ENCODE data around the gene YIF1A.
"Not testable (repeated sequence)": the region's sequence is repeated elsewhere in the genome, so short reads cannot be mapped to it uniquely, and the experiment has no call there.

The YIF1A gene

DNA sequence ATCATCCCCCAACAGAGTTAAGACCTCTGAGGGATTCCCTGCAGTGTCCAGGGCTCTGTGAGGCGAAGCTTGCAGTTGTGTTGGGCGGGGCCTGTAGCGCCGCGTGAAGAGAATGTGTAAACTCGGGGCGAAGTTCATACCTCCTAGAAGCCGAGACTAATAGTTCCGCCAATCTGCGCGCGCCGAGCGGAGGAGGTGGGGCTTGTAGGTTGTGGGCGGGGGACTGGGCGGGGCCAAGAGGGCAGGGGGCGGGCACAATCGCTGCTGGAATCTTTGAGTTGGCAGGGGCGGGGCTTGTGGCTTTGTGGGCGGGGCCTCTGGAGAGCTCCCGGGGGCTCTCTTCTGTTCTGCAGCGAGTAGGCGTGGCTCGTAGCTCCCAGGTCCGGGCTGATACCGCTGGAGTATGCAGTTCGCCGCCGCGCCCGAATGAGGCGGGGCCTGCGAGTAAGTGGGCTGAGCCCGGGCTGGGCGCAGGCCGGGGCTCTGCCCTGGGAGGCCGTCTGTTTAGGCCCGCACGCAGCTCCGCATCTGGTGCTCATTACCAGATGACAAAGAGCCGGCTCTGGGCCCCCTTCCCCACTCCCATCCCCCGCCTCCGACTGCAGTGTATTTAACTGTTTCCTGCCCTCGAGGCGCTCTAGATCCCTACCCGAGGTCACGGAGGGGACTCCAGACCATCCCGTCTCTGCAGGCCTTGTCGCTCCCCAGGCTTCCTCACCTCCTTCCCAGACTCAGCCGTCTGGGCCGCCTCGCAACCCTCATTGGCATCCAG, 23.8 kb upstream of the YIF1A start:
- TF ChIP-seq, protein P1, sequence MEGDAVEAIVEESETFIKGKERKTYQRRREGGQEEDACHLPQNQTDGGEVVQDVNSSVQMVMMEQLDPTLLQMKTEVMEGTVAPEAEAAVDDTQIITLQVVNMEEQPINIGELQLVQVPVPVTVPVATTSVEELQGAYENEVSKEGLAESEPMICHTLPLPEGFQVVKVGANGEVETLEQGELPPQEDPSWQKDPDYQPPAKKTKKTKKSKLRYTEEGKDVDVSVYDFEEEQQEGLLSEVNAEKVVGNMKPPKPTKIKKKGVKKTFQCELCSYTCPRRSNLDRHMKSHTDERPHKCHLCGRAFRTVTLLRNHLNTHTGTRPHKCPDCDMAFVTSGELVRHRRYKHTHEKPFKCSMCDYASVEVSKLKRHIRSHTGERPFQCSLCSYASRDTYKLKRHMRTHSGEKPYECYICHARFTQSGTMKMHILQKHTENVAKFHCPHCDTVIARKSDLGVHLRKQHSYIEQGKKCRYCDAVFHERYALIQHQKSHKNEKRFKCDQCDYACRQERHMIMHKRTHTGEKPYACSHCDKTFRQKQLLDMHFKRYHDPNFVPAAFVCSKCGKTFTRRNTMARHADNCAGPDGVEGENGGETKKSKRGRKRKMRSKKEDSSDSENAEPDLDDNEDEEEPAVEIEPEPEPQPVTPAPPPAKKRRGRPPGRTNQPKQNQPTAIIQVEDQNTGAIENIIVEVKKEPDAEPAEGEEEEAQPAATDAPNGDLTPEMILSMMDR (IDR thresholded peaks at IDR 0.05; ENCODE audit: unreplicated experiment in 3 of 3), result no peak

DNA sequence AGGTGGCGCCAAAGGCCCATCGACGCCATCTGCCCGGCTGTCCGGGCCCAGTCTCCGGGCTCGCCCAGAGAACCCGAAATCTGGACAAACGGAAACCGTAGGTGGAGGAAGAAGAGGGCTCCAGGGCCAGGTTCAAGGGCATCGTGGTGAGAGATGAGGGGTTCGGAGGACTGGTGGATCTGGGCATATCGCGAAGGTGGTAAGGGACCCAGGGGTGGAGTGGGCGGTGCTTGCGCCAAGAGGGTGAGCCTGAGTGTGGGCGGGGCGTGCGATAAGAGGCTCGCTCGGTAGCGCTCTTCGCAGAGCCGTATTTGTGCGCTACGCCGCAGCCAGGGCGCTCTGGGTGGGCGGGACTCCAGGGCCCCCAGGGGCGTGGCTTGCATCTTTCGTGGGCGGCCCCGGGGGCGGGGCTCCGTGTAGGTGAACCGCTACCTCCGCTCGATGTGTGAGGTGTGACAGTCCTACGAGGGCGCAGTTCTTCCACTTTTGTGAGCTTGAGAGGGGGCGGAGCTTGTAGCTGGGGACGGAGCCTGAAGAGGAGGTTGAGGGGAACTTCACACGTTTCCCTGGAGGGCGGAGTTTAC, 23.1 kb upstream of the YIF1A start:
- peaks cover 15% of the 10 kb centered on the region for H3K4me1 Mint-ChIP-seq
- peaks cover 4% of the 10 kb centered on the region for H3K36me3 Mint-ChIP-seq (ENCODE audit: low read depth)
- peaks cover 16% of the 10 kb centered on the region for H3K27me3 Mint-ChIP-seq (ENCODE audit: low read depth)
- H3K27ac Mint-ChIP-seq, result peak overlapping the region; percentile 94 to 98 (median 95)
- no peaks in the 10 kb centered on the region for H3K9me3 Mint-ChIP-seq
- TF ChIP-seq, protein P1 (IDR thresholded peaks at IDR 0.05; ENCODE audit: unreplicated experiment in 3 of 3), result peak in 2 of 3 experiments; percentile 48 to 95
- peak overlapping the region; percentile 89 to 91 (median 91) for H3K4me3 Mint-ChIP-seq

More for the DNA sequence above, 23.8 kb upstream of the YIF1A start:
- Mint-ChIP-seq H3K4me3 (peak overlapping the region; percentile 89 to 91 (median 91)), H3K4me1 (peaks cover 22% of the 10 kb centered on the region), H3K27ac (peak overlapping the region; percentile 94 to 98 (median 95)), H3K27me3 (ENCODE audit: low read depth) (peaks cover 20% of the 10 kb centered on the region), H3K9me3 (no peaks in the 10 kb centered on the region), H3K36me3 (ENCODE audit: low read depth) (peaks cover 4% of the 10 kb centered on the region)

DNA sequence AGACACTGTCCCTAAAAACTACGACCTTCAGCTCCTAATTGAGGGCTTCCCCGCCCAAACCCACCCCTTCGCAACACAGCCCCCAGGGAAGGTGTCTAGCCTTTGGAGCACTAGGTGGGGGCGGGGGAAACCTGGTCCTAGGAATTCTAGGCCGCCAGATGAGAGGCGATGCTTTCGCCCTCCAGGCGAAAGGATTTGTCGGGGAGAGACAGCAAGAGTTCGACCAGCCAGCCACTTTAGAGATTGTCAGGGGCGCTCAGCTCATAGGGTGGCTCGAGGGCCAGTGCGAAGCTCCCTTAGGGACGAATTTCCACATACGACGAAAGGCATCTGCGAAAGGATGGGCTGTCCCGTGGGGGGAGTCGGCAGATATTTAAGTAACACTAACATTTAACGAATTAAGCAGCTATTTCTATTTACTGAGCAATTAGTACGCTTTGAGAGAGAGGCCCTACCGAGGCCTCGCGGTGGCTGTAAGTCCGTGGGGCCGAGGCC, 22.6 kb upstream of the YIF1A start:
- Mint-ChIP-seq H3K4me3 (peak overlapping the region; percentile 89 to 91 (median 91)), H3K27ac (peak overlapping the region; percentile 94 to 98 (median 95)), H3K4me1 (peaks cover 15% of the 10 kb centered on the region), H3K9me3 (no peaks in the 10 kb centered on the region), H3K36me3 (ENCODE audit: low read depth) (peaks cover 4% of the 10 kb centered on the region), H3K27me3 (ENCODE audit: low read depth) (peaks cover 16% of the 10 kb centered on the region)
- TF ChIP-seq, protein P1 (IDR thresholded peaks at IDR 0.05; ENCODE audit: unreplicated experiment in 3 of 3), result peak in 2 of 3 experiments; percentile 91 to 98

DNA sequence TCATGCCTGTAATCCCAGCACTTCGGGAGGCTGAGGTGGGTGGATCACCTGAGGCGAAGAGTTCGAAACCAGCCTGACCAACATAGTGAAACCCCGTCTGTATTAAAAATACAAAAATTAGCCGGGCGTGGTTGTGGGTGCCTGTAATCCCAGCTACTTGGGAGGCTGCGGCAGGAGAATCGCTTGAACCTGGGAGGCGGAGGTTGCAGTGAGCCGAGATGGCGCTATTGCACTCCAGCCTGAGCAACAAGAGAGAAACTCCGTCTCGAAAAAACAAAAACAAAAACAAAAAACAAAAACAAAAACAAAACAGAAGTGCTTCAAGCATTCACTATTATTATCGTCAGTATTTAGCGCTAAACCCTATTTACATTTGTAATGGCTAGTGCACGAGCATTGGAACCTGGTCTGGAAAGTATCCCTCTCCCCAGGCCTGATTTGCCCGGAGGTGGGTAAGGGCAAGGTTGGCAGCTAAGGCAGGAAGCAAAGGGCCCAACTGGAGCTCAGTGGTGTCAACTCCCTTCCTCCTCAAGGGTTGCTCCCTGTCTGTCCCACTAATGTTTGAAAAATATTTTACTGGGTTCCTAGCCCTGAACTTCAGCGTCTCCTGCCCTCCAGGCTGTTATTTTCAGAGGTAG, 22.0 kb upstream of the YIF1A start:
- peak overlapping the region in 1 of 3 experiments; percentile 91 for H3K4me3 Mint-ChIP-seq
- peaks cover 14% of the 10 kb centered on the region for H3K4me1 Mint-ChIP-seq
- not testable (repeated sequence) for H3K36me3 Mint-ChIP-seq (ENCODE audit: low read depth); H3K27ac Mint-ChIP-seq; H3K9me3 Mint-ChIP-seq
- peaks cover 16% of the 10 kb centered on the region for H3K27me3 Mint-ChIP-seq (ENCODE audit: low read depth)

DNA sequence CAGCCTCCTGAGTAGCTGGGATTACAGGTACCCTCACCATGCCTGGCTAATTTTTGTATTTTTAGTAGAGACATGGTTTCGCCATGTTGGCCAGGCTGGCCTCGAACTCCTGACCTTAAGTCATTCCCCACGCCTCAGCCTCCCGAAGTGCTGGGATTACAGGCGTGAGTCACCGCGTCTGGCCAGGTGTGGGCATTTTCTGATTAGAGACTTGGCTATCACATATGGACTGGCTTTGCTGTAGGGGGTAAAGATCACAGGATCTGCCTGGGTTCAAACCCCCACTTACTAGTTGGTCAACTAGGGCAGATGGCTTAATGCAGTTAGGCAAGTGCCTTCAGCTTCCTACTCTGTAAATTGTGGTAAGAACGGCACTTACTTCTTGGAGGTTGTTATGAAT, 21.4 kb upstream of the YIF1A start:
- H3K27ac Mint-ChIP-seq, result no peak overlapping the region
- peak overlapping the region in 1 of 3 experiments; percentile 91 for H3K4me3 Mint-ChIP-seq
- H3K36me3 Mint-ChIP-seq (ENCODE audit: low read depth), result peaks cover 2% of the 10 kb centered on the region
- H3K9me3 Mint-ChIP-seq, result no peaks in the 10 kb centered on the region
- TF ChIP-seq, protein P1 (IDR thresholded peaks at IDR 0.05; ENCODE audit: unreplicated experiment in 3 of 3), result no peak
- peaks cover 8% of the 10 kb centered on the region for H3K4me1 Mint-ChIP-seq
- H3K27me3 Mint-ChIP-seq (ENCODE audit: low read depth), result peaks cover 16% of the 10 kb centered on the region

DNA sequence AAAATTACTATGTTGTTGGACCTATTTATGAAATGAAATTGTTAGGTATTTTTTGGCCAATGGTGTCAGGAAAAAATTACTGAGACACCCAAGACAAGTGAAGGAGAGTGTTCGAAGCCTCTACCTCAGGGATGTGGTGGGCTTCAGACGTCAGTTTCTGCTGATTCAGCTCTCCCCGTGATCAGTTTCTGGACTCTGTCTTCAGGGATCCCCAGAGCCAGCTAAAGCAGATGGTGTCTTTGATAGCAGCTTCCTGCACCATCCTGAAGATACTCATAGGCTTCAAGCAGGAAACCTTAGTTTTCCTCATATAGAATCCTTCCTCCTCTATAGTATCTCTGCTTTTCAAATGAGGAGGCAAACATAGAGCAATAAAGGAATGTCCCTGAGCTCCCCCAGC, 20.5 kb upstream of the YIF1A start:
- TF ChIP-seq, protein P1 (IDR thresholded peaks at IDR 0.05; ENCODE audit: unreplicated experiment in 3 of 3), result no peak
- peaks cover 16% of the 10 kb centered on the region for H3K27me3 Mint-ChIP-seq (ENCODE audit: low read depth)
- H3K36me3 Mint-ChIP-seq (ENCODE audit: low read depth), result no peaks in the 10 kb centered on the region
- H3K4me1 Mint-ChIP-seq, result peaks cover 5% of the 10 kb centered on the region
- H3K4me3 Mint-ChIP-seq, result no peak overlapping the region
- no peaks in the 10 kb centered on the region for H3K9me3 Mint-ChIP-seq
- H3K27ac Mint-ChIP-seq, result no peak overlapping the region
